Stomach (tissue), 4 donors: ENCODE measurements around the gene COL16A1.

Experiments
- POLR2A ChIP-seq, 4 donors: fragments of 450-650 bp; IDR thresholded peaks; one replicate each; pipeline ENCODE4 v1.6.1; 2016; ENCODE audit warnings: antibody characterized with exemption in 4 of 4, control low read depth in 2 of 4, mild to moderate bottlenecking in 1 of 4, moderate library complexity in 1 of 4
- TF ChIP-seq, protein P1 (sequence below), 7 experiments: fragments of 450-650 bp in 4 of 7; fragments of 200-600 bp in 3 of 7; sonication (generic) in 3 of 7; IDR thresholded peaks; one replicate each; pipeline ENCODE4 v1.5.1; 2016 to 2019; ENCODE audit warnings: antibody characterized with exemption in 7 of 7, control low read depth in 2 of 7, mild to moderate bottlenecking in 1 of 7

DNA sequence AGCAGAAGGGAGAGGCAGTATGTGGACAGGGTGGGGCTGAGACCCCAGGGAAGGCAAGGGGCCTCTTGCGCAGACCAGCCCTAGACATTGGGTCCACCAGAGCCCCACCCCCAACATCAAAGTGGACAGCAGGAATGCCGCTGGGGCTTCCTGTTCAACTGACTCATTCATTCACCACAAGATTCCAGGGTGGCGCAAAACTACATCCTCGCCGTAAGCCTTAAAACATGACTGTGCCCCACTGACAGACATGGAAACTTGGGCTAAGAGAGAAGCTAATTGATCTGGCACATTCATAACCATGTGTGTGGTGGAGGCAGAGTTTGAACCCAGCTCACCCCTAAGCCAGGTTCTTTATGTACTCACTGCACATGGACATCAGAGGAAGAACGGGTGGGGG lies 14.0 kb downstream of the COL16A1 start:
- TF ChIP-seq, protein P1, sequence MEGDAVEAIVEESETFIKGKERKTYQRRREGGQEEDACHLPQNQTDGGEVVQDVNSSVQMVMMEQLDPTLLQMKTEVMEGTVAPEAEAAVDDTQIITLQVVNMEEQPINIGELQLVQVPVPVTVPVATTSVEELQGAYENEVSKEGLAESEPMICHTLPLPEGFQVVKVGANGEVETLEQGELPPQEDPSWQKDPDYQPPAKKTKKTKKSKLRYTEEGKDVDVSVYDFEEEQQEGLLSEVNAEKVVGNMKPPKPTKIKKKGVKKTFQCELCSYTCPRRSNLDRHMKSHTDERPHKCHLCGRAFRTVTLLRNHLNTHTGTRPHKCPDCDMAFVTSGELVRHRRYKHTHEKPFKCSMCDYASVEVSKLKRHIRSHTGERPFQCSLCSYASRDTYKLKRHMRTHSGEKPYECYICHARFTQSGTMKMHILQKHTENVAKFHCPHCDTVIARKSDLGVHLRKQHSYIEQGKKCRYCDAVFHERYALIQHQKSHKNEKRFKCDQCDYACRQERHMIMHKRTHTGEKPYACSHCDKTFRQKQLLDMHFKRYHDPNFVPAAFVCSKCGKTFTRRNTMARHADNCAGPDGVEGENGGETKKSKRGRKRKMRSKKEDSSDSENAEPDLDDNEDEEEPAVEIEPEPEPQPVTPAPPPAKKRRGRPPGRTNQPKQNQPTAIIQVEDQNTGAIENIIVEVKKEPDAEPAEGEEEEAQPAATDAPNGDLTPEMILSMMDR (IDR thresholded peaks at IDR 0.05): no peak
- TF ChIP-seq POLR2A (IDR thresholded peaks at IDR 0.05): no peak
